ENCODE data around the gene CITED4.

Gene CITED4

DNA sequence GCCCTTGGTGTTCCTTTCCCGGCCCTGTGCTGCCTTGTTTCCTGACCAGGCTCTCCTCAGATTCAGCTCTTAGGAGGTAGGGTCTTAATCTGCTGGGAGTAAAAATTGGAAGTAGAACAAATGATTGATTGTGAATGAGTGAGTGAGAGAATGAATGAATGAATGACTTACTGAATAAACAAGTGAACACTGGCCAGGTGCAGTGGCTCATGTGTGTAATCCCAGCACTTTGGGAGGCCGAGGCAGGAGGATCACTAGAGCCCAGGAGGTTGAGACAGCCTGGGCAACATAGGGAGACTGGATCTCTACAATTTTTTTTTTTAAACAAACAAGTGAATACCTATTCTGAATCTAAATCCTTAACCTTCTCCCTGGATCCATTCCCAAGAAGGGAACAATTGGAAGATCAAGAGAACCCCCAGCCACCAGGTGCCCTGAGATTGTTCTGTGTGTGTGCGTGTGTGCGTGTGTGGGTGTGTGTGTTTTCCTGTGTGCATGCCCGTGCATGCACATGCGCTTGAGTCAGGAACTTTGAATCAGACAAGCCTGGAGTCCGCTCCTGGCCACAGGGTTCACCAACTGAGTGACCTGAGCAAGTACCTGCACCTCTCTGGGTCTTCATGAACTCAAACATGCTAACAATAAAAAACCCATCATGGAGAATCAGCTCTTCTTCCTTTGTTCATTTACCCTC is 24.3 kb upstream of the CITED4 start:
- DNase-seq (ENCODE audit: low spot score), result no peak

DNA sequence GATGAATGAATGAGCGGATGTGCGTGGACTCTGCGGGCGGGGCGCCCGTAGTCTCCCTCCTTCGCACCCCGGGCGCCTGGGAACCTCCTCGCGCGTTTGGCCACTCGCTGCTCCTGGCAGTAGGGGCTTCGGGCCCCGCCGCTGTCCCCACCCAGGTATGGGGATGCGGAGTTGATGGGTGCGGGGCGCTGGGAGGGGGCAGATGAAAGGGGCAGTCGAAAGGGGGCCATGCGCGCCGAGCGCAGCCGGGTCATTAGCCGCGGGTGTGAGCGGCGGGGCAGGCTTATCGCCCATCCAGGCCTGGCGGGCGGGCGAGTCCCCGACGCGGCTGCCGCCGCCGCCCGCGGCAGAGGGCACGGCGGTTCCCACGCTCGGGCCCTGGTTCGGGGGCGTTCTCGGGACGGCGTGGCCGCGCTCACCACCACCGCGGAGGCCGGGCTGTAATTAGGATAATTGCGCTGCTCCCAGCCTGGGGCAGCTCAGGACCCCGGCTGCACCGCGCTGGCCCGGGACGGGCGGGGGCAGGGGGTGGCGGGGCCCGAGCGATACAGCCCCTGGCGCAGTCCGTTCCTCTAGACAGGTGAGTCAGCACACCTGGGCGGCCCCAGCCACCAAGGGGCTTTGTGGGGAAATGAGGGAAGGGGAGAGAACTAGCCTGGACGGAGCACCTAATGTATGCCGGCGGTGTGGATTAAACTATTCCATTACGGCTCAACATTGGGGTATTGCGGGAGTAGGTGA is 22.1 kb upstream of the CITED4 start:
- no peak for DNase-seq (ENCODE audit: low spot score)

DNA sequence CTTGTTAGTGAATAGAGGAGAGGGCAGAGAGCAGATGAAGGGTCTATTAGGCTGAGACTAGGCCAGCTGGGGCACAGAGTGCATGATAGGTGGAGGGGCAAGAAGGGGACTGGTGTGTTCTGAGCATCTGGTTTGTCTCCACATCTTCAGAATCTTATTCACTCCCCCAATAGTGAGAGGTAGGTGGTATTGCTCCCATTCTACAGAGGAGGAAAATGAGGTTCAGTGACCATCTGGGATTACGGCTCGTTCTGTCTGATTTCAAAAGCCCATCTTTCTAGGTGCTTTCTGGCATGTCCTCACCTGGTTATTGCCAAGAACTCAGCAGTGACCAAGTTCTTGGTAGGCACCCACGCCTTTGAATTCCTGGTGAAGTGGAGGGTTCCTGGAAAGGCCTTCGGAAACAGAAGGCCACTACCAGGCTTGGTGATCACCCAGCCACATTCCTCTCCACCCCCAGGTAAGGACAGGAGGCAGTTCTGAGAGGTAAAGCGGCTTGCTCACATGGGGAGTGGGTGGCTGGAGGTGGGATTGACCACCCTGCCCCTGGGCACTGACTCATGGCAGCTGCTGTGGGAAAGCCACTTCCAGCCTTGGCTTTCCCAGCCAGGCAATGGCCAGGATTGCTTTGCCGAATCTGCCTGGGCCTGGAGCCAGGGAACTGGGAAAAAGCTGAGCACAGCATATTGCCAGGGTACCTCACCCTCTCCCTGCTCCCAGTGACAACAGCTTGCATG is 18.8 kb upstream of the CITED4 start:
- no peak for DNase-seq (ENCODE audit: low spot score)

DNA sequence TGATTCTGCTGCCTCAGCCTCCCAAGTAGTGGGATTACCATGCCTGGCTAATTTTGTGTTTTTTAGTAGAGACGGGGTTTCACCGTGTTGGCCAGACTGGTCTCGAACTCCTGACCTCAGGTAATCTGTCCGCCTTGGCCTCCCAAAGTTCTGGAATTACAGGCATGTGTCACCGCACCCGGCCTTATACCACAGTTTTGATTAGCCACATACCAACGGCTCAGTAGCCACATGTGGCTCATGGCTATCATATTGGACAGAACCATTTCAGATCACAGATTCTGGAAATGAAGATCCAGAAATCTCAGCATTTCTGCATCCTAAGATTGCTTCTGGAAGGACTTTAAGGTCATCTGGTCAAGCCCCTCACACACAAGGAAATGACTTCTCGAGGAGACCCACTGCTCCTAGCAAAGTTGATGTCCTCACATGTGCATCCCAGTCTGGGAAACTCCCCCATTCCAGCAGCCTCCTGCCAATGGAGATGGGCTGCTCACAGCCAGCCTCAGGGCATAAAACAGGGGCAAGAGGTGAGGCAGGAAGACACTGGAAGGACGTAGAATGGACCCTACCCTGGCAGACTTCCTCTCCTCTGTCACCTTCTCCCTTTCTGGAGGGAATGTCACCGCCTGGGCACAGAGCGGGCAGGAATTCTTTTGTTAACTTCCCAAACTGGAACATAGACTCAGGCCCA is 17.5 kb upstream of the CITED4 start:
- DNase-seq (ENCODE audit: low spot score), result no peak

DNA sequence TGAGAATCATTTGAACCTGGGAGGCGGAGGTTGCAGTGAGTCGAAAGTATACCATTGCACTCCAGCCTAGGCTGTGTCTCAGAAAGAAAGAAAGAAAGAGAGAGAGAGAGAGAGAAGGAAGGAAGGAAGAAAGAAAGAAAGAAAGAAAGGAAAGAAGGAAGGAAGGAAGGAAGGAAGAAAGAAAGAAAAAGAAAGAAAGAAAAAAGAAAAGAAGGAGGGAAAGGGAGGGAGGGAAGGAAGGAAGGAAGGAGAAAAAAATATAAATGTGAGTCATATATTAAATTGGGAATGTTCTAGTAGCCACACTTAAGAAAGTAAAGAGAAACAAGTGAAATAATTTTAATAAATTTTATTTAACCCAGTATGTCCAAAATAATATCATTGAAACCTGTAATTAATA is 16.7 kb upstream of the CITED4 start:
- DNase-seq (ENCODE audit: low spot score), result no peak

DNA sequence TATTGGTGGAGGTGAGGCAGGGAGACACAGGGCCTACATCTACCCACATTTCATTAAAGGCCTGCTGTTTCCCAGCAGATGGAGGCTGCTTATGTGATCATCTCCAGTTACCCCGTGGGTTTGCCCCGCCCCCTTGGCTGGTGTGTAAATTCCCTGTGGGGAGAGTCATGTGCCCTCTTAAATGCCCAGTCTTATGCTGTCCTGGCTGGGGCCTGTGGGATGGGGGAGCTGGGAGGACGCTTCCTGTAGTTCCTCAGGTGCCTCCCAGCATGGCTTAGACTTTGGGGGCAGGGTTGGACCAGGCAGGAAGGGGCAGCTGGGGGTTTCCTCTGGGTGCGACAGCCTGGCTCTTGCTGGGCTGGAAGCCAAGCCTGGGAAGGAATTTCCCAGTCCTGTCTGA is 15.5 kb upstream of the CITED4 start:
- peak; percentile 67 for DNase-seq (ENCODE audit: low spot score)

DNA sequence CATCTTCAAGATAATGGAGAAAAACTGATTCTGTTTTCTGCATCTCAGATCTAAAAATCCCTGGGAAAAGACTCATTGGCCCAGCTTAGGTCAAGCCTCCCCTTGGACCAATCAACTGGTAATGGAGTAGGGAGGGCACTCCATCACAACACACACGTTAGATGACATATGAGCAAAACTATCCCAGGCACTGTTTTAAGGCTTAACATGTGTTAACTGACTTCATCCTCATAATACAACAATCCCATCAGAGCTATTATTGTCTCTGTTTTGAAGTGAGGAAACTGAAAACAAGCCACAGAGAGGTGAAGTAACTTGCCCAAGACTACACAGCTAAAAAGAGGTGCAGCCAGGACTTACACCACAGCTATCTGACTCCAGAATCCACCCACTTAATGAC is 14.7 kb upstream of the CITED4 start:
- no peak for DNase-seq (ENCODE audit: low spot score)

DNA sequence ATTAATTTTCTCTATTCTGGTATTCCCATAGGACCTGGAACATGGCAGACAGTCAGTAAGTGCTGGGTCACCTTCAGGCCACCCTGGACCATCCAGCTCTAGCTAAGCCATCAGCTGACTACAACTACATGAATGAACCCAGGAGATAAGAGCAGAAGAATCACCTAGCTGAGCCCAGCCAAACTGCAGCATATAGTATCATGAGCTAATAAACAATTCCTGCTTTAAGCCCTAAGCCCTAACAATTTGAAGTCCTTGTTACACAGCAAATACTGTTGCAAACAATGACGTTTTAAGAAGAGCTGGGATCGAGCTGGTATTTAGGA is 14.2 kb upstream of the CITED4 start:
- DNase-seq (ENCODE audit: low spot score), result no peak

DNA sequence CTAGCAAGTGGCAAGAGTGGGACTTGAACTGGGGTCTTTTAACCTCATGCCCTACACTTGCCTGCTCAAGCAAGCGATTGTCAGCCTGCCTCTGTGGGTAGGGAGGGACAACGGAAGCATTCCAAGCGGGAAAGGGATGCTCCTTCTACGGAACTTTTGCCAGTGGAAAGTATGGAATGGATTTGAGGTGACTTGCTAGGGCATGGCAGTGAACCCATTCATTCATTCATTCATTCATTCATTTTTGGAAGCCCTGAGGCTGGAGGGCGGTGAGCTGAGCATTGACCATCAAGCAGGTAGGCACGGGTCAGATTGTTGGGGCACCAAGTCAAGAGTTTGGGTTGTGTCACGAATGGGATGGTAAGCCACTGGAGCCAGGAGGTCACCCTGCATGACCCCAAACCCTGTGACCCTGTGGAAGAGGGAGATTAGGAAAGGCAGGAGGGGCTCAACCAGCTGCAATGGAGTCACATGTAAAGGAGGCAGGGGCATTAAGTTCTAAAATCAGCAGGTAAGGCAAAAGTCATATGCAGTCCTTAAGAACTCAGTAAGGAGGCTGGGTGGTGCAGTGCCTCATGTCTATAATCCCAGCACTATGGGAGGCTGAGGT is 11.8 kb upstream of the CITED4 start:
- DNase-seq (ENCODE audit: low spot score), result no peak

DNA sequence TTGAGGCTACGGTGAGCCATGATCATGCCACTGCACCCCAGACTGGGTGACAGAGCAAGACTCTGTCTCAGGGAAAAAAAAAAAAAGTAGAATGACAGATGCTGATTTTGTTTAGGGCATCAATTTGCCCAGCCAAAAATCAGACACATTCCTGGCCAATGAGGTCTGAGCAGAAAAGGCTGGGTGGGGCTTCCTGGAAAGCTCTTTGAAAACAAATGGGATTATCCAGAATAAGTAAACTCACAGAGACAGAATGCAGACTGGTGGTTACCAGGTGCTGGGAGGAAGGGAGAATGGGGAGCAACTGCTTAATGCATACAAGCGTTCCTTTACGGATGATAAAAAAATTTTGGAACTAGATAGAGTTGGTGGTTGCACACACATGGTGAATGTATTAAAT is 10.1 kb upstream of the CITED4 start:
- no peak for DNase-seq (ENCODE audit: low spot score)

DNA sequence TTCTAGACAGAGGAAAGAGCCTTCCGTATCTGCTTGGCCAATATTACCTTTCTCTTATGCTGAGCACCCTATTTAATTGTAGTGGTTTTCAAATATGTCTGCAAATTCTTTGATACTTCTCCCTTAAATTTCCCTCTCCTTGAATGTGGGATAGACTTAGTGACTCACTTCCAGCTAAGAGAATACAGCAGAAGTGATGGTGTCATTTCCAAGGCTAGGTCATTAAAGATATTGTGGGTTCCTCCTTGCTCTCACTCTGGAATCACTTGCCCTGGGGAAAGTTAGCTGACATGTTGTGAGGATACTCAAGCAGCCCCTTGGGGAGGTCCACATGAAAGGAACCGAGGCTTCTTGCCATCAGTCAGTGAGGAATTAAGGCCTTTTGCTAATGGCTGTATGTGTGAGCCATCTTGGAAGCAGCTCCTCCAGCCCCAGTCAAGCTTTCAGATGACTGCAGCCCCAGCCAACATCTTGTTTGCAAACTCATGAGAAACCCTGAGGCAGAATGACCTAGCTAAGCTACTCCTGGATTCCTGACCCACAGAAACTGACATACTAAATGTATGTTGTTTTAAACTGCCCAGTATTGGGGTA is 8.1 kb upstream of the CITED4 start:
- DNase-seq (ENCODE audit: low spot score), result no peak

DNA sequence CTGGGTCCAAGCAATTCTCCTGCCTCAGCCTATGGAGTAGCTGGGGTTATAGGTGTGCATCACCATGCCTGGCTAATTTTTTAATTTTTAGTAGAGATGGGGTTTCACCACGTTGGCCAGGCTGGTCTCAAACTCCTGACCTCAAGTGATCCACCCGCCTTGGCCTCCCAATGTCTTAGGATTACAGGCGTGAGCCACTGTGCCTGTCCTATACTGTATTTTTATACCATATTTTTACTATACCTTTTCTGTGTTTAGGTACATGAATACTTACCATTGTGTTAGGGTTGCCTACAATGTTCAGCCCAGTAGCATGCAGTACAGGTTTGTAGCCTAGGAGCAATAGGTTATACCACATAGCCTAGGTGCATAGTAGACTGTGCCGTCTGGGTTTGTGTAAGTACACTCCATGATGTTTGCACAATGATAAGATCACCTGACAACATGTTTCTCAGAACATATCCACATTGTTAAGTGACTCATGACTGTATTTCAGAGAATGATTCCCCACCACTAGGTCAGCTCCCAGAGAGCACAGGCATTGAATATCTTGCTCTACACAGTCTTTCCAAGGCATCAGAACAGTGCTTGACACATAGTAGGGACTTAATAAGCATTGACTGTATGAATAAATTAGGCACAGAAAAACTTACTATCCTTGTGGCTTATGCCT is 6.0 kb upstream of the CITED4 start:
- DNase-seq (ENCODE audit: low spot score), result no peak

DNA sequence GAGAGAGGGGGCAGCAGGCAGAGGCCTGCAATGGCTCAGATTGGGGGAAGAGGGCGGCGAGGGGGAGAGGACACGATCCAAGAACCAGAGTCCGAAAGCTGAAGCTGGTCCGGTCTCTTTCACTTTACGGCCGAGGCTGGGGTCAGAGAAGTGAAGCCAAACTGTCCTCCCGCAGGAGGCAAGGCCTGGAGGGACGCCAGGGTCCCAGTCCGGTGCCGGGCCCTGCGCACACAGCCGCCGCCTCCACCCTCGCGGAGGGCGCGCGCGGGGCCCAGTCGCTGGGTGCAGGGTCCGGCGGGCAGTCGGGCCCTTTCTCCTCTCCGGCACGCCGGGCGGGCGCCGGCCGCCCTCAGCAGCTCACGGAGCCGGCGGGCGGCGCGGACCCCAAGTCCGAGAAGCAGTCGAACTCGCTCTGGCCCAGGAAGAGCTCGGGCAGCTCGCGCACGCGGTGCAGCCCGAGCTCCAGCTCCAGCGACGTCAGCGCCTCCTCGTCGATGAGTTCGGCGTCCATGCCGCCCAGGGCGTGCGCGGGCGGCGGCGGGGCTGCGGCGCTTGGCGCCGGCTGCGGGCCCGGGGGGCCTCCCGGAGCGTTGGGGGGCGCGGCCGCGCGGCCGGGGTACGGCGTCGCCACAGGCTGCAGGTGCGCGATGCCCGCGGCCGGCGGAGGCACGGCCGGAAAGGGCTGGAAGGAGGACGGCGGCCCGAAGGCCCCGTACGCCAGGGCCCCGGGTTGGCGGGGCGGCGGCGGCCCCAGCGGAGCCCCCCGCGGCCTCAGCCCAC is 749 bp downstream of the CITED4 start:
- peak; percentile 40 for DNase-seq (ENCODE audit: low spot score)

DNA sequence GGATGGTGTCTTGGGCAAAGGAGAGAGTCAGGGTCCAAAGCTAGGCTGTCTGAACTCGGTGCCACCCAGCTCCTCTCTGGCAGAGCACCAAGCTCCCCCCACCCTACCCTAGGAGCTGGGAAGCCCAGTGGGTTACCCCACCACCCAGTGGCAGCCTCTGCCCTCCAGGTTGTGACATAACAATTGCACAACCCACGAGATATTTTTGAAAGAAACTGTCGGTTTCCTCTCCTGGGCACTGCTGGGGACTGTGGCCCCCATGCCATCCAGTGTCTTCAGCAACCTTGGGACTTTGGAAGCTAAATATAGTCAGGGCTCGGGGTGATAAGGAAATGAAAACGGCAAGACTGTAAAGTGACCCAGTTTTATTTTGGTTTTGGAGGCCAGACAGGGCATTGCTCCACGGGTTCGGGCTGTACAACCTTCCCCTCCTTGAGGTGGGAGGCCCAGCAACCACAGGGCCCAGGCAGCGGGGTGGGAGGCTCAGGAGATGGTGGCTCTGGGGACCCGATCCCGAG is 1.4 kb downstream of the CITED4 start:
- no peak for DNase-seq (ENCODE audit: low spot score)

DNA sequence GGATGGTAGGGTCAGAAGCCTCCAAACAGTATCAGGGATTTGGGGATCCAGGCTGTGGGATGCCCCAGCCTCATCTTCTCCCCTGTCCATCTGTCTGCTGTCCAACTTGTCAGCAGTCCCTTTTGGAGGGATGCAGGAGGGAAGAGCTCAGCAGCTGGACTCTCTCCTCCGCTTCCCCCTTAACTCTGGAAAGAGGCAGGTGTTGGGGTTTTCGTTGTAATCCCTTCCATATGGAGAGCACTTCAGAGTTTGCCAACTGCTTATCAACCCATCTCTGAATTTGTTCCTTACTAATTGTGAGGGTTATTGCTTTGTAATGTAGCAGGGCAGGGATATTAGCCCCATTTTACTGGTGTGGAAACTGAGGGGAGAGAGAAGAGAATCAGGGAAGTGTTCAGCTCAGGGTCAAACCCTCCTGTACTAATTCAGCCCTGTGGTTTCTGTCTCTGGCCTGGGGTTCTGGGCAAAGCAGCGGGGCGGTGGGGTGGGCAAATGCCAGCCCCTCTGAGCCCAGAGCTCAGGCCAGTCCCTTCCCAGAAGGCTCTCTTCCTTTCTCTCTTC is 3.2 kb downstream of the CITED4 start:
- DNase-seq (ENCODE audit: low spot score), result no peak

DNA sequence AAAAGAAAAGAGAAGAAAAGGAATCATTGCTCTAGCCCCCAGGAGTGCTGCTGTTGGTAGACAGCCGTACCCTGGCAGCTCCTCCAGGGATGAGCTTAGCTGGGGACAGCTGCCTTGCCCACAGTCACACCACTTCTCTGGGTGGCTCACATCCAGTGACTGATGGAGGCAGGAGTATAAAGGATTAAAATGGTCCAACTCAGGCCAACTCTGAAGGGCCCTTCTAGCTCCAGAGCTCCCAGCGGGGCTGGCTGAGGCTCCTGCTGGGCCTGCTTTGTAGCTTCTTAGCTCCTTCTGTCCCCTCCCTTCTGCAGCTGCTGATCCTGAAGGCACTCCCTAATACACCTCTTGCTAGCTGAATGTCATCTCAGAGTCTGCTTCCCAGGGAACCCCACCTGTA is 4.4 kb downstream of the CITED4 start:
- DNase-seq (ENCODE audit: low spot score), result no peak

DNA sequence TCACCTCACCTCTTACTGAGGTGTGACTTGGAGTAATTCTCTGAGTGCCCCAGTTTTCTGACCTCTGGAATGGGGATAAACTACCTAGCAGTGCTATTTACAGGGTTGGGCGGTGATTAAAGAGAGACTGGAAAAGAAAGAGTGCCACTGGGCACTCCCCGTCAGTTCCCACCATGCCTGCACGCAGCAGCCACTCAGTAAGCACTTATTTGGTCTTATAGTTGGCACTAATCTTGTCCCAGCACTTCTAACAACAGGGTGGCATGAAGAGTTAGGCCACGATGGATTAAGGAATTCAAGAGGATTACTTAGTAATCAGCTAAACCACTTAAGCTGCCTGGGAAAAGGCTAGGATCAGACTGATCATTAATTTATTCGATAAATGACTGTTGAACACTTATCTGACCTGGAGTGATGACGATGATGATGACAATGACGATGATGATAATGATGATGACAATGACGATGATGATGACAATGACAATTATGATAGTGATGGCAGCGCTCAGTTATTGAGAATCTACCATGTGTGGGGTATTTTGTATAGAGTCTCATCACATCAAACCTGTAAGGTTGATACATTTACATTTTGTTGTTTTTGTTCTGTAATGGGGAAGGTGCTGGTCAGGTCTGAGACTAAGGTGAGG is 5.4 kb downstream of the CITED4 start:
- DNase-seq (ENCODE audit: low spot score), result no peak

DNA sequence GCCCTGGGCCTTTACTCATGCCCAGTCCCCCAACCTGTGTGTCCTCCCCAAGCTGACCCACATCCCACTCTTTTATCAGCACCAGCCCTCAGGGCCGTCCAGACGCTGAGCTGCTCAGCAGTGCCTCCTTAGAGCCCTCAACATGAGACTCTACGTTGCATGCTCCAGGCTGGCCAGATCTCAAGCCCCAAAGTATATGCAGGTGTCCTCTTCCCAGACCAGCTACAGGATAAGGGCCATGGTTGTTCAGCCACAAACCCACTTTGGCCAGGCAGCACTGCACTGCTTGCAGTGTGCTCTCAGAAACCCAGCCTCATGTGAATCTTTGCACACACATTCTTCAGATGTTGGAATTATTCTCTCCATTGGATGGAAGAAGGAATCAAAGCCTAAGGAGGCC is 6.0 kb downstream of the CITED4 start:
- DNase-seq (ENCODE audit: low spot score), result no peak

DNA sequence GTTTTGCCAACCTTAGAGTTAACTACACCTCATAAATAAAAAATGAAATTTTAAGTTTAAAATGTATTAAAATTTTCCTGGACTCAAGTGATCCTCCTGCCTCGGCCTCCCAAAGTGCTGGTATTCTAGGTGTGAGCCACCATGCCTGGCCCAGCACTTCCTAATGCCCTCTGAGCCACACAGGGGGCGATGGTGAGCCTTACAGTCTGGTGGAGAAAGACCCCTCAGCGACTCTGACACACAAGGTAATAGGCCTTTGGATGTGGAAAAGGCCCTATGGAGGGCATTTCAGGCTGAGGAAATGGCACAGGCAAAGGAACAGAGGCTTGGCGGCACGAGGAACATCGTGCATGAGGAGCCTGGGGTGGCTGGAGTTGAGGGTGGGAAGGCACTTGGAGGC is 6.7 kb downstream of the CITED4 start:
- DNase-seq (ENCODE audit: low spot score), result no peak

DNA sequence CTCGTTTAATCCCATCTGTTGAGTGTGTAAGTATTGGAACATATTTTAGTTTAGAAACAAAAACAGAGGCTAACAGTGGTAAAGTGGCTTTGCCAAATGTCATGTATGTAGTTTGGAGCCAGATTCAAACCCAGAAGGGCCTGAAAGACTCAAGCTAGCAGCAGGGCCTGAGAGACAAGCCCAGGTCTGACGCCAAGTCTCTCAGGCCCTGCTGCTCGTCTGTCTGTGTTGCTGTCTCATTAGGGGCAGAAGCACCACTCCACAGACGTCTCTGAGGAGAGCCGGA is 8.3 kb downstream of the CITED4 start:
- DNase-seq (ENCODE audit: low spot score), result no peak
